Transverse colon (tissue), 4 donors: Measurements from ENCODE around the gene ACACA.

ENCODE experiments used
- CTCF ChIP-seq, 5 experiments: fragments of 200-600 bp in 3 of 5; fragments of 450-650 bp in 2 of 5; sonication (generic) in 3 of 5; IDR thresholded peaks; 1 replicate in 2 of 5; 2 replicates in 3 of 5; pipeline ENCODE4 v1.5.1; 2016 to 2017; ENCODE audit warnings: antibody characterized with exemption in 5 of 5, inconsistent platforms in 3 of 5, mild to moderate bottlenecking in 2 of 5, moderate library complexity in 1 of 5
- EP300 ChIP-seq: sonication (generic); formaldehyde crosslinking; IDR thresholded peaks from one replicate; pipeline ENCODE4 v1.6.1; 2017; ENCODE audit warnings: antibody characterized with exemption, low read depth
- POLR2A ChIP-seq: fragments of 450-650 bp; IDR thresholded peaks from one replicate; pipeline ENCODE4 v1.6.1; 2016; ENCODE audit warnings: antibody characterized with exemption, mild to moderate bottlenecking, moderate library complexity
- POLR2AphosphoS5 ChIP-seq, 3 donors: sonication (generic); formaldehyde crosslinking; IDR thresholded peaks; one replicate each; pipeline ENCODE4 v1.6.1; 2016; ENCODE audit warnings: antibody characterized with exemption in 3 of 3

GRCh38 chr17:37039269-37039668 is 367.4 kb downstream of the ACACA start:
- no peak for TF ChIP-seq CTCF (IDR thresholded peaks at IDR 0.05)
- TF ChIP-seq POLR2A = no peak
- no peak for TF ChIP-seq POLR2AphosphoS5 (IDR thresholded peaks at IDR 0.05)
- no peak for TF ChIP-seq EP300
